GM19023 (cell line): Measurements from ENCODE around the gene ANKRD40CL.

Experiments used
- ATAC-seq: cut with Tn5 transposase; IDR thresholded peaks from one replicate; pipeline ENCODE4 v1.9.1; 2021; ENCODE audit warnings: mild to moderate bottlenecking, moderate library complexity; ENCODE audit not compliant: unreplicated experiment

The ANKRD40CL gene

DNA sequence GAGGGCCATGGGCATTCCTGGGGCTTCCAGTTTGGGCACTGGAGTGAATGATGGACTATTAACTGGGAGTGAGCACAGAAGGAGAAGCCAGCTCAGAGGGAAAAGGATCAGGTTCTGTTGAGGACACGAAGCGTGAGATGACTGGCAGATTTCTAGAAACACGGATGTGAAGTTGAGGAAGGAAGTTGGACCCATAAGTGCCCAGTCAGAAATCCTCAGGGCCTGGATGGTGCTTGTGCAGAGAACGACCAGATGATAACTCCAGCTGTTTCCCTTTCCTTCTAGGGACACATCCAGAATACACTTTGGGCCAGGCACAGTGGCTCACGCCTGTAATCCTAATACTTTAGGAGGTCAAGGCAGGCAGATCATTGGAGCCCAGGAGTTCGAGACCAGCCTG lies 23.3 kb upstream of the ANKRD40CL start:
- no peak for ATAC-seq

DNA sequence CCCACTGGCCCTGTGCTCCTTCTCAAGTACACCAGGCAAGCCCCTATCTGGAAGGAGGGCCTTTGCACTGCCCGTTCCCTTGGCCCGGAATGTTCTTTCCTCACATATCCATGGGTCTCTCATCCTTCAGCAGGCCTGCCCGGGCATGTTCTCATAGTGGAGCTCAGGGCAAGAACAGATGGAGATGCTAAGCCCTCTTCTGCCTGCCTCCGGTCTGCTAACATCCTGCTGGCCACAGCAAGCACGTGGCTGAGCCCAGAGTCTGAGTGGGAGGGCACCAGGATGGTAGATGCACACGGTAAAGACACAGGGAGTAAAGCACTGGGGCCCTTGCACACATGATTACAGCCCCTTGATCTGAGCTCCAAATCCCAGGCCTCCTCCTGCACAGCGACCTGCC lies 19.8 kb upstream of the ANKRD40CL start:
- no peak for ATAC-seq

DNA sequence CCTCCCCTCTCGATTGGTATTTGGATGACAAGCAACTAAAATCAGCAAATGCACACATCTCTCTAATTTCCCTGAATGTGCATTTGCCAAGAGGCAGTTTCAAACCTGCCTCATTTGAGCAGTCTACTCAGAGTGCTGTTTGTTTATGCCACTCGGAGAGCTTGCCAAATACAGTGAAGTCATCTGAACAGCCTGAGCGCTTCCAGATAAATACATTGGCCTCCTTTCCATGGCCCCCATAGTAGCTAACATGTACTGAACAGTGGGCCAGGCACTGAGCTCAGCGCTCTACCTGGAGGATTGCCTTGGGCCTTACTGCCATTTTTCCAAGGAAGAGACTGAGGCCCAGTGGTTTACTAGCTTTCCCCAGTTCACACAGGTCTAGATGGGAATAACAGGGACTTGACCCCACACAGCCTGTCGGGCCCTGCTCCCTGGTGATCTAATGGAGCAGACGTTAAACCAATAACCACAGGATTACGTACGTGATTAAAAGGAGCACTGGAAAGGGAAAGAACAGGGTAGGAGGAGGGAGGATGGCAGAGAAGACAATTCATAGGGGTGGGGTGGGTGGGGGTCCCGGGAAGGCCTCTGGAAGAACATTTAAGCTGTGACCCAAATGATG lies 18.7 kb upstream of the ANKRD40CL start:
- ATAC-seq, result no peak

DNA sequence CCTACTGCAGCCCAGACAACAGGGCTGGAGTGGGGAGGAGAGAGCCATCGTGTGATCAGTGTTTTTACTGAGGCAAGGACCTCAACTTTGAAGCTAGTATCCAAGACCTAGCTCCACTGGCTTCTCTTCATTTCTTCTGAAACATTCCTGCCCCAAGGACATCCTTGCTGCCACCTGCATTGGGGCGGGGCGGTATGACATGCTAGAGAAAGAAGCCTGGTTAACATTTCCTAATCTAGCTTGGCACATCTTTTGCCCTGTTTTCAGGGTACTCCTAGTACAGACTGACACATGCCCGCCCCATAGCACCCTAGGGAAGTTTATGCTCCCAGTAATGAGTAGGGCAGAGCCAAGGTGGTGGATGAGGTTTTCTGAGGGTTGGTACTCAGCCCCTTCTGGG lies 17.8 kb upstream of the ANKRD40CL start:
- ATAC-seq, result no peak

DNA sequence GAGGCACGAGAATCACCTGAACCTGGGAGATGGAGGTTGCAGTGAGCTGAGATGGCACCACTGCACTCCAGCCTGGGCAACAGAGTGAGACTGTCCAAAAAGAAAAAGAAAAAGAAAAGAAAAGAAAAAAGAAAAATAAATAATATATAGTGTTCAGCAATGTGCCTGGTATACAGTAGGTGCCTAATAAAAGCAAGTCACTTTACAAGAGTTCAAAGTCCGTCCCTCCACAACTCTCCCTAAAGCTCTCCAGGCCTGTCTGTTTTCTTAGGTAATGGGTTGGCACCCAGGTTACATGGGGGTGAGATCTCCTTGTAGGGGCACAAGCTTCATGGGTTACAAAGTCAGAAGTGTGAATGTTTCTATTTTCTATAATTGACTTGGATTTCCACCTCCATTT lies 16.6 kb upstream of the ANKRD40CL start:
- no peak for ATAC-seq

DNA sequence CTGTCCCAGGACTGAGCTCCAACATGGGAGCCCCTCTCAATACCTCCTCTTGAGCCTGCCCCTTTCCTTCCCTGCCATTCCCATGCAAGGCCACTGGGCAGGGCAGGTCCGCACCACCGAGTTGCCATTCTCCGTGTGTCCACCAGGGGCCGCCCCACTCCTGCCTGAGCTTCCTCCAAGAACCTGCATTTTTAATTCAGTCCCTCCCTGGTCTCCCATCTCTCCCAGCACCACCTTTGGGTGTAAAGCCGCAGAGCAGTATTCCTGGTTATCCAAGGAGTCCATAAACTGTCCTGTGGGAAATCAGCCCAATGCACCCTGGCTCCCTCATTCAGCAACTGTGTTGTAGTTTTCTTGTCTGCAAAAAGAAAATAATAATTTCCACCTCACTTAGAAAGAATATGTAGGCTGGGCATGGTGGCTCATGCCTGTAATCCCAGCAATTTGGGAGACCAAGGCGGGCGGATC lies 15.9 kb upstream of the ANKRD40CL start:
- ATAC-seq, result no peak

DNA sequence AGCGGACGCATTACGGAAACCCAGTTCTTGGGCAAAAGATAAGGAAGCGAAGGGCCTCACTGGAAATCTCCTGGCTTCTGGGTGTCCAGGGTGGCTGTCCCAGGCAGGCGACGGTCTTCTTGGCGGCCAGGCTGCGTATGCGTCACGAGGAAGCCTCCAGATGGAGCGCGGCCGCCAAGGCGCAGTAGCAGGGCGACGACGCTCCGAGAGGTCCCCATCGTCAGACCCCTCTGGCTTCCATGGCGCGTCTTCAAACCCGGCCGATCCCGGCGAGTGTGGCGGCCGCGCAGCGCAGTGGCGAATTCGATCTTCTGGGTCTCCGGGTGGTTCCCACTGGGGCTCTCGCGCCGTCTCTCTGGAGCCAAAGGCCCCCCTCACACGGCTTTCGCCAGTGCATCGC lies 13.8 kb upstream of the ANKRD40CL start:
- ATAC-seq, result no peak

DNA sequence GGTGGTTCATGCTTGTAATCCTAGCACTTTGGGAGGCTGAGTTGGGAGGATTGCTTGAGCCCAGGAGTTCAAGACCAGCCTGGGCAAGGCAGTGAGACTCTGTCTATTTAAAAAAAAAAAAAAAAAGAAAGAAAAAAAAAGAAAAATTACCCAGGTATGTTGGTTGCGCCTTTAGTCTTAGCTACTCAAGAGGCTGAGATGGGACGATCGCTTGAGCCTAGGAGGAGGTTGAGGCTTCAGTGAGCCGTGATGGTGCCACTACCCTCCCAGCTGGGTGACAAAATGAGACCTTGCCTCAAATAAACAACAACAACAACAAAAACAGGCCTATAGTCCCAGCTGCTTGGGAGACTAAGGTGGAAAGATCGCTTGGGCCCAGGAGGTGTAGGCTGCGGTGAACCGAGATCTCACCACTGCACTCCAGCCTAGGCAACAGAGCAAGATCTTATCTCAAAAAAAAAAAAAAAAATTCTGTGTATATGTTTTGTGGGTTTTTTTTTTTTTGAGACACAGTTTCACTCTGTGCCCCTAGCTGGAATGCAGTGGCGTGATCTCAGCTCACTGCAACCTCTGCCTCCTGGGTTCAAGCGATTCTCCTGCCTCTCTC lies 12.5 kb upstream of the ANKRD40CL start:
- ATAC-seq, result no peak

DNA sequence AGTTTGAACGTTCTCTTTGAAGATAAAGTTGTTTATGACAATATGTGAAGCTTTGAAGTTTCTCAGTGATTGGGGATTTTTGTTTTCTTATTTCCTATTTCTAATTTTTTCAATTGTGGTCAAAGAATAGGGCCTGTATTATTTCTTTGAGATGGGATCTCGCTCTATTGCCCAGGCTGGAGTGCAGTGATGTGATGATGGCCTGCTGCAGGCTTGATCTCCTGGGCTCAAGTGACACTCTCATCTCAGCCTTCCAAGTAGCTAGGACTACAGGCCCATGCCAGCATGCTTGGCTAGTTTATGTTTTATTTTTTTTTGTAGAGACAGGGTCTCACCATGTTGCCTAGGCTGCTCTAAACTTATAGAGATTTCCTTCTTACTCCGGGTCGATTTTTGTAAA lies 11.7 kb upstream of the ANKRD40CL start:
- no peak for ATAC-seq

DNA sequence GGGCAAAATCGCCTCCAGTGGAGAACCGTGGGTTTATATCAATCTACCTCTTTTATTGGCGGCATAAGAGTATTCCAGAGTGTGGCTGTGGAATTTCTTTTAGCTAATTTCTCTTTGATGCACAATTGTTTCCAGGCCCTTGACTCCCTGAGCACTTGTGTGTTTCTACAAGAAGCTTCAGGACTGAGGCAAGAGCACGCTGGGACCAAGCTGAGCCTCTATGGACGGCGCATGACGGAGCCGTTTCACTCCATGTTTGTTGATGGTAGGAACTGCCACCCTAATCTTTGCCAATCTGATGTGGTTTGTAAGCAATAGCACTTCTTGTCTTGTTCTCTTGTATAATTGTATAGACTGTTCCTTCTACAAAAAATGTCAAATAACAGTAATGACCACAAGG lies 11.2 kb upstream of the ANKRD40CL start:
- ATAC-seq, result no peak

DNA sequence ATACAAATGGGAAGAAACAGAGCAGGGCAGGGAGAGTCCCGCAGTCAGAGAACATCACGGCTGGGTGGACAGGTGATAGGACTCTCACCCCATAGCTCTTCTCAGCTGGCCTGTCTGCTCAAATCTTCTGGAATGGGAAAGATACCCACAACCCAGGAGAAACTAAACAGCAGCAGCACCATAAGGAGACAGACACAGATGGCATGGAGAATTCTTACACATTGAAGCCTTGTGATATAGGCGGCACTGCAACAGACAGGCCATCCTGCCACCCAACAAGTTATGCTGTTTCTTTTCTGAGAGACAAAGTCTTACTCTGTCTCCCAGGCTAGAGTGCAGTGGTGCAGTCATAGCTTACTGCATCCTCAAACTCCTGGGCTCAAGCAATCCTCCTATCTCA lies 8.6 kb upstream of the ANKRD40CL start:
- no peak for ATAC-seq

DNA sequence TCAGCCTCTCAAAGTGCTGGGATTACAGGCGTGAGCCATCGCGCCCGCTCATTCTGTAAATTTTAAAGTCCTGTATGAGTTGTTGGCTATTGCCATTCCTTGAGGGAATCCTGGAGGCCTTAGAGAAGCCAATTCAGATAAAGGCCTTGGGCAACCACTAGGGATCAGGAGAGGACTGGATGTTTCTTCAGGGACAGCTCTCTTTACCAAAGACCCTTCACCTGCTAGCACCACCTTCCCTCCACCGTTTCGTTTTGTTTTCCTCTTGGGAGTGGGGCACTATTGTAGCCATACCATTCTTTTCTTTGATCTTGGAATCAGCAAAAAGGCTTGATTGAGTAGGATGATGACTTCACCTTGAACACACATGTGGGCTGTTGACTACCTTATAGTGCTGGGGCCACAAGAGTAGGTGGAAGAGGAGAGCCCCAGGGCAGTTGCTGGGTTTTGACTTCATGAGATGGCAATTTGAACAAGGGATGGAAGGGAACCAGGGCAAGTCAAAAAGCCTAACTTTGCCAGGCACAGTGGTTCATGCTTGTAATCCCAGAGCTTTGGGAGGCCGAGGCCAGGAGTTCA lies 7.0 kb upstream of the ANKRD40CL start:
- no peak for ATAC-seq

DNA sequence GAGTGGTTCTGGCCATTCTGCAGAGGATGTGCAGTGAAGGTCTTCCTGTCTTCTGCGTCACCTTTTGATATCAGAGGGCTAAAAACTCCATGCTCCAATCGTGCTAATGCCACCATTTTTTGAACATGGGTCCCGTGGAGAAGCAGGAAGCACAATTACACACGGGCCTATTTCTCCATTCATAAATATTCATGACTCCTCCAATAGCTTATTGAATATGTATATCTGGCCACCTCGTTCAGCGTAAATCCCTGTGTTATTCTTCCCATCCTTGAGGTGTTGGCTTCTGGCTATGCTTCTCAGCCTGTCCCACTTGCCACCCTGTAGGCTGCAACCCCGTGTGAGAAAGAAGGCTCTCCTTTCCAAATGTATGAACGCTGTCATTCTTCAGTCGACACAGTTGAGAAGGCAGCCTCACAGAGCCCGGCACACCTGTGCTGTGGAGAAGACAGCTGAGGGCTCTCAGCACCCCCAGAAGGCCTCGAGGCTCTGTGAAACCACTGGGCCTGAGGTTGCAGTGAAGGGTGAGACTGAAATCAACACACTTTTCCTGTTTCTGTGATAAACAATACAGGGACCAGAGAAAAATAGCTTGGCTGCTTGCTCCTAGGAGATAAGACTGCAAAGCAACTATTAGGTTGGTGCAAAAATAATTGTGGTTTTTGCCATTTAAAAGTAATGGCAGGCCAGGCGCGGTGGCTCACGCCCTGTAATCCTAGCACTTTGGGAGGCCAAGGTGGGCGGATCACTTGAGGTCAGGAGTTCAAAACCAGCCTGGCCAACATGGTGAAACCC lies 4.9 kb upstream of the ANKRD40CL start:
- no peak for ATAC-seq

DNA sequence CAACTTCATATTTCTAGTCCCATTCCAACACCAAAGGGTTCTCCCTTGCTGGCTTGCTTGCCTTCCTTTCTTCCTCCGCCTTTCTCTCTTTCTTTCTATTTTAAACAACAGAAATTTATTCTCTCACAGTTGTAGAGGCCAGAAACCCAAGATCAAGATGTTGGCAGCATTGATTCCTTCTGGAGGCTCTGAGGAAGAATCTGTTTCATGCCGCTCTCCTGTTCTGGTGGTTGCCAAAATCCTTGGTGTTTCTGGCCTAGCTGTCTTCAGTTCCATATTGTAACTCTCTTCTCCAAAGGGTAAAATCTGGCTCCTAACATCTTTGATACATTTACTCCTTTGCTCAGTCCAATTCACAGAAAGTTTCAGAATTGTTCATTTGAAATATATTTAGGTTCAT lies 3.0 kb upstream of the ANKRD40CL start:
- ATAC-seq, result no peak

DNA sequence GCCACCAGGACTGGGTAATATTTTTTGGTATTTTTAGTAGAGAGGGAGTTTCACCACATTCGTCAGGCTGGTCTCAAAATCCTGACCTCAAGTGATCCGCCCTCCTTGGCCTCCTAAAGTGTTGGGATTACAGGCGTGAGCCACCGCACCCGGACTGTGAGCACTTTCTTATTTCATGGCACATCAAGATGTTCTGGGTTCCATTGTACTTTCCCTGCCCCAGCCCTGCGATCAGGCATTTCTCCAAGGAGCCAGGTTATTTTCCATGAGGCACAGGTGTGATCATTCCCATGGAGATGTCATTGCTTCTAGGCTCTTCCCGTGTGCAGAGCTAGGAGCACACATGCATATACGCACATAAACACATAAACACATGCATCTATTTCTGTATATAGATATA lies 2.6 kb upstream of the ANKRD40CL start:
- ATAC-seq, result no peak

DNA sequence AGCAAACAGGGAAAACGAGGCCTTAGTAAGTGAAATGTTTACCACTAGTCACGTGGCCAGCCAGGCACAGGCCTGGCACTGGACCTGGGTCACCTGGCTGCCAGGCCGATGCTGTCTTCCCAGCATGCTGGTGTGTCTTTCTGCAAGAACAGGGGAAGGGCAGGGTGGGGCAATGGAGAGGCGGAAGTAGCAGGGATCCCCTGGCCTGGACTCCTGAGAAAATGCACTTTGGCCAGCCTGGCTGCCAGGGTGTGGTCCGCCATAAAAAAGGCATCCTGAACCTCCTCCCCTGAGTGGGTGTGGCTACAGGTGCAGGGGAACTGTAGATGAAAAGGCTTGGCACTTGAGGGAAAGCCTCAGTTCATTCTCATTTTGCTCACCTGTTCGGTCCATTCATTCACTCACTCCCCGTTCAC lies 1.0 kb upstream of the ANKRD40CL start:
- no peak for ATAC-seq

DNA sequence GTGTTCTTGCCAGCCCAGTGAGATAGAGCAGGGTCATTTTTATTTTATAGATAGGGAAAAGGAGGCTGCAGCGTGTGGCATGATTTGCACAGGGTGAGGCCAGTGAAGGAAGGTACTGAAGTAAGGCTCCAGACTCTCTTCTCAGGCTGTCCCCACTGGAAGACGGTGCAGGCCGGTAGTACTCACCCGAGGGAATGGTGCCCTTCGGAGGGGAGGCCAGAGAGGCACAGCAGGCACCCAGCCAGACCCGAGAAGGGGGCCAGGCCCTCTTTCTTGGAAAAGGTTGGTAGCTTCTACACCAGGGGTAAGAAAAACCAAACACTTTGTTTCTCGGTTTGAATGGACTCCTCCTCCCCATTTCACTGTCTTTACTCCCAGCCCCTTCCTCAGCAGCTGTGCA lies 288 bp downstream of the ANKRD40CL start:
- no peak for ATAC-seq

DNA sequence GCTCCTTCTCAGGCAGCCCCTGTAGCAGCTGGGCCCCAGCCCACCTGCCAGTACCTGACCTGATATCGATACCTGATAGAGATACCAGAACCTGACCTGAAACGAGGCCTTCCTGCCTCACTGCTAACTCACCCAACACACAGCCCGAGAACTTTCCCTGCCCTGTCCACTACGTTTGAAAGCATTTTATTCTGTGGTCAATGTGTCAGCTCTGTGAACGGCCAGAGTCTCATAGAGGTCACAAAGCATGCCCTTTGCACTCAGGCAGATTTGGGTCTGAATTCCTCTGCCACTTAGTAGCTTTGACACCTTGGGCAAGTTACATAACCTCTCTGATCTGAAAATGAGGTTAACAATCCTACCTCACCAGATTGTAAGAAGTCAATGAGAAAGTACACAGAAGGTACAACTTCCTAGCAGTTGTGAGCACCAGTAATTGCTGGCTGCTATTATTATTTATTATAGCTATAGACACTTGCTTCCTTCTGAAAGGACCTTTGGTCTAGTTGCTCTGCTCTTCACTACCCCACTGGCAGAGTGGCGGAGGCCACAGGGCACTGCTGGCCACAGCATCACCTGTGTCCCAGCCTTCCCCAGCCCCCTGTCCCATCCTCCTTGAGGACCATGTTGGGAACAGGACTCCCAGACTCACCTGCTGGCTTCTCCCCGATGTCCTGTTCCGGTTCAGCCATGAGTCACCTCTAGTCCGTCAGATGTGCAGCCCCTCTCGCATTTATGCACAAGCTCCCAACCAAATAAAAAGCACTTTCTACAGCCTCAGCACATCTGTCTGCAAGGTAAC lies 895 bp downstream of the ANKRD40CL start:
- no peak for ATAC-seq

DNA sequence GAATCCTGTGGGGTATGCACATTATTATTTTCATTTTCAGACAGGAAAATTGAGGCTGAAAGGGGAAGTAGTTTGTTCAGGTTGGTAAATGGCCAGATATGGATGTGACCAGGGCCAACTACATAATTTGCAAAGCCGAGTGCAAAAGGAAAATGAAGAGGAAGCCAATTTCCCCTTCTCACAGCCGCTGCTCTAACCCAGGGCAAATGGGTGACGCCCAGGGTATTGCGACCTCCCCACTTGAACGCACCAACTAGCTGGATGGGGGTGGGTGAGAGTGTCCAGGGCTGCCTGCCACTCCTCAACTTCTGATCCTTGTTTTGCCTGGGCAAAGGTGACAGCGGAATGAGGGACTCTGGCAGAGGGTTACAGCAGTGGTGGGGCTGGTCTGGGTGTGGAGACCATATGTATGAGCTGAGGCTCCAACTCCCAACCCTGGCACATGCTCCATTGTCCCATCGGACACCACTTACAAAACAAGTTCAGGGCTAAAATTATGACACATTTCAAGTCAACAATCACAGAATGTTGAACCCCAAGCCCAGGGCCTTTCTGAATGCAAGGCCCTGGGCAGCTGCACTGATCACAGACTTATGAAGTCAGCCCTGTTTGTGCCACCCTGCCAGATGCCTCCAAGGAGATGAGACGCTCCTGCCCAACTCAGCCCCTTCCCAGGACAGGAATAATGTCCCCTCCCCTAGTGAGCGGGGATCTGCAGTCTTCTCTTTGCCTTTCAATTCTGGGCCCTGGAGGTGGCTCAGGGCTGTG lies 1.7 kb downstream of the ANKRD40CL start:
- no peak for ATAC-seq

DNA sequence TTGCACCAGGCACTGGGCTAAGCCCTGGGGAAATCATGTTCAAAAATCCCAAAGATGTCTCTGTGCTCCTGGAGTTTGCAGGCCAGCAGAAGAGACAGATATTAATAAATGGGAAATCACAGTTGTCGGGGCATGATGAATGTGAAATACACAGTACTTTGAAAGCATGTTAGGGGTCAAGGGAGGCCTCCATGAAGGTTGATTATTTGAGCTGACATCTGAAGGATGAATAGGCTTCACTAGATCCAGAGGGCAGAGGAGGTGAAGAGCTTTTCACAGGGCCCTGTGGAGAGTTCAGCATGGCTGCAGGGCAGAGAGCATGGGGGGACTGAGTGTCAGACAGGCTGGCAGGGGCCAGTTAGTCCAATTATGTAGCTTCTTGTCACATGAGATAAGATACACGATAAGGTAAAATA lies 2.6 kb downstream of the ANKRD40CL start:
- no peak for ATAC-seq
